ENCODE measurements around the gene ZBTB22.
A peak's percentile ranks its signal among the peaks of the same experiment; 100 is the strongest.

DNA sequence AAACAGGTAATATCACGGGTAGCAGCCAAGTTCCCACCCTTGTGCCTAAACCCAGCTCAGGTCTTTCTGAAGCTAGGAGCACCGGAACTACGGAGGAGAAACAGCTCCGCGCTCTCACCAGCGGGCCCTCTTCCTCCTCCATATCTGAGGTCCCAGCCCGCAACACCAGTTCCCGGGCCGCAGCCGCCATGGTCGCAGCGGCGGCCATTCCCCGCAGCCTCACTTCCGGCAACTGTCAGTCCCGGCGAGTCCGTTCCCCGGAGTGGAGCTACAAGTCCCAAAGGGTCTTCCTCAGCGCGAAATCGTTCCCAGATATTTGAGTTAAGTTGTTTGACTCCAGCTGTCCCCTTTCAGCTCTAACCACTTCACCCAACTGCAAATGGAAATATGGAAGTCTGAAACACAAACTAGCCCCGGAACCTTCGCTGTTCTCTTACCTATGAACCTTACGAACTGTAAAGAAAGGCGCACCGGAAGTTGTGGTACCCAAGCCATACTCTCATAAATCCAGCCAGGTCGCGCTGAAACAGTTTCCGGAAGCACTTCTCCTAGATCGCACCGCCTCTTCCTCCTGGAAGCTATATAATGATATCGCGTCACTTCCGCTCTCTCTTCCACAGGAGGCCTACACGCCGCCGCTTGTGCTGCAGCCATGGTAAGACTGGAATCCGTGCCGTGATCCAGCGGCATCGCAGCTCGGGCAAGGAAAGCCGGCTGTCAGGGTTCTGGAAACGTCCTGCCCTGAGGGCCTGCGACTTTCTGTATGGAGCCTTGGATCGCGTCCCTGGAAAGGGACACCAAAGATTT lies 45.9 kb downstream of the ZBTB22 start, which contains the start of the genes RPS18 and VPS52:
- TF ChIP-seq EZH2 (IDR thresholded peaks at IDR 0.05): no peak
- TF ChIP-seq, protein P1, sequence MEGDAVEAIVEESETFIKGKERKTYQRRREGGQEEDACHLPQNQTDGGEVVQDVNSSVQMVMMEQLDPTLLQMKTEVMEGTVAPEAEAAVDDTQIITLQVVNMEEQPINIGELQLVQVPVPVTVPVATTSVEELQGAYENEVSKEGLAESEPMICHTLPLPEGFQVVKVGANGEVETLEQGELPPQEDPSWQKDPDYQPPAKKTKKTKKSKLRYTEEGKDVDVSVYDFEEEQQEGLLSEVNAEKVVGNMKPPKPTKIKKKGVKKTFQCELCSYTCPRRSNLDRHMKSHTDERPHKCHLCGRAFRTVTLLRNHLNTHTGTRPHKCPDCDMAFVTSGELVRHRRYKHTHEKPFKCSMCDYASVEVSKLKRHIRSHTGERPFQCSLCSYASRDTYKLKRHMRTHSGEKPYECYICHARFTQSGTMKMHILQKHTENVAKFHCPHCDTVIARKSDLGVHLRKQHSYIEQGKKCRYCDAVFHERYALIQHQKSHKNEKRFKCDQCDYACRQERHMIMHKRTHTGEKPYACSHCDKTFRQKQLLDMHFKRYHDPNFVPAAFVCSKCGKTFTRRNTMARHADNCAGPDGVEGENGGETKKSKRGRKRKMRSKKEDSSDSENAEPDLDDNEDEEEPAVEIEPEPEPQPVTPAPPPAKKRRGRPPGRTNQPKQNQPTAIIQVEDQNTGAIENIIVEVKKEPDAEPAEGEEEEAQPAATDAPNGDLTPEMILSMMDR (IDR thresholded peaks at IDR 0.05 in 2 of 3, conservative IDR thresholded peaks at IDR 0.05 in 1 of 3; ENCODE audit: borderline replicate concordance in 1 of 3, insufficient read depth in 1 of 3, low read depth in 2 of 3, low read length in 2 of 3): no peak
- no peak for TF ChIP-seq RAD21 (IDR thresholded peaks at IDR 0.05; ENCODE audit: low read depth)
- no peak for TF ChIP-seq EZH2phosphoT487 (IDR thresholded peaks at IDR 0.05; ENCODE audit: borderline replicate concordance)
- TF ChIP-seq POLR2AphosphoS5 (IDR thresholded peaks at IDR 0.05; ENCODE audit: low read depth, low read length): peak; percentile 99
- no peak for TF ChIP-seq CEBPB (IDR thresholded peaks at IDR 0.05; ENCODE audit: low read depth)
- TF ChIP-seq POLR2A (IDR thresholded peaks at IDR 0.05; ENCODE audit: borderline replicate concordance, extremely low read depth, insufficient read depth, insufficient read length): peak; percentile 98
- TF ChIP-seq TCF7L2 (IDR thresholded peaks at IDR 0.05; ENCODE audit: borderline replicate concordance, extremely low read depth, insufficient read depth, insufficient read length): no peak
- no peak for TF ChIP-seq JUND (IDR thresholded peaks at IDR 0.05)
- peak; percentile 85 for TF ChIP-seq ZFX (IDR thresholded peaks at IDR 0.05)
- TF ChIP-seq, protein P2, sequence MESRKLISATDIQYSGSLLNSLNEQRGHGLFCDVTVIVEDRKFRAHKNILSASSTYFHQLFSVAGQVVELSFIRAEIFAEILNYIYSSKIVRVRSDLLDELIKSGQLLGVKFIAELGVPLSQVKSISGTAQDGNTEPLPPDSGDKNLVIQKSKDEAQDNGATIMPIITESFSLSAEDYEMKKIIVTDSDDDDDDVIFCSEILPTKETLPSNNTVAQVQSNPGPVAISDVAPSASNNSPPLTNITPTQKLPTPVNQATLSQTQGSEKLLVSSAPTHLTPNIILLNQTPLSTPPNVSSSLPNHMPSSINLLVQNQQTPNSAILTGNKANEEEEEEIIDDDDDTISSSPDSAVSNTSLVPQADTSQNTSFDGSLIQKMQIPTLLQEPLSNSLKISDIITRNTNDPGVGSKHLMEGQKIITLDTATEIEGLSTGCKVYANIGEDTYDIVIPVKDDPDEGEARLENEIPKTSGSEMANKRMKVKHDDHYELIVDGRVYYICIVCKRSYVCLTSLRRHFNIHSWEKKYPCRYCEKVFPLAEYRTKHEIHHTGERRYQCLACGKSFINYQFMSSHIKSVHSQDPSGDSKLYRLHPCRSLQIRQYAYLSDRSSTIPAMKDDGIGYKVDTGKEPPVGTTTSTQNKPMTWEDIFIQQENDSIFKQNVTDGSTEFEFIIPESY (IDR thresholded peaks at IDR 0.05; ENCODE audit: extremely low read depth, insufficient replicate concordance, low read length): peak; percentile 60
- TF ChIP-seq YY1 (IDR thresholded peaks at IDR 0.05; ENCODE audit: extremely low read depth, insufficient replicate concordance, low read depth, low read length): peak; percentile 91
- TF ChIP-seq, protein P3, sequence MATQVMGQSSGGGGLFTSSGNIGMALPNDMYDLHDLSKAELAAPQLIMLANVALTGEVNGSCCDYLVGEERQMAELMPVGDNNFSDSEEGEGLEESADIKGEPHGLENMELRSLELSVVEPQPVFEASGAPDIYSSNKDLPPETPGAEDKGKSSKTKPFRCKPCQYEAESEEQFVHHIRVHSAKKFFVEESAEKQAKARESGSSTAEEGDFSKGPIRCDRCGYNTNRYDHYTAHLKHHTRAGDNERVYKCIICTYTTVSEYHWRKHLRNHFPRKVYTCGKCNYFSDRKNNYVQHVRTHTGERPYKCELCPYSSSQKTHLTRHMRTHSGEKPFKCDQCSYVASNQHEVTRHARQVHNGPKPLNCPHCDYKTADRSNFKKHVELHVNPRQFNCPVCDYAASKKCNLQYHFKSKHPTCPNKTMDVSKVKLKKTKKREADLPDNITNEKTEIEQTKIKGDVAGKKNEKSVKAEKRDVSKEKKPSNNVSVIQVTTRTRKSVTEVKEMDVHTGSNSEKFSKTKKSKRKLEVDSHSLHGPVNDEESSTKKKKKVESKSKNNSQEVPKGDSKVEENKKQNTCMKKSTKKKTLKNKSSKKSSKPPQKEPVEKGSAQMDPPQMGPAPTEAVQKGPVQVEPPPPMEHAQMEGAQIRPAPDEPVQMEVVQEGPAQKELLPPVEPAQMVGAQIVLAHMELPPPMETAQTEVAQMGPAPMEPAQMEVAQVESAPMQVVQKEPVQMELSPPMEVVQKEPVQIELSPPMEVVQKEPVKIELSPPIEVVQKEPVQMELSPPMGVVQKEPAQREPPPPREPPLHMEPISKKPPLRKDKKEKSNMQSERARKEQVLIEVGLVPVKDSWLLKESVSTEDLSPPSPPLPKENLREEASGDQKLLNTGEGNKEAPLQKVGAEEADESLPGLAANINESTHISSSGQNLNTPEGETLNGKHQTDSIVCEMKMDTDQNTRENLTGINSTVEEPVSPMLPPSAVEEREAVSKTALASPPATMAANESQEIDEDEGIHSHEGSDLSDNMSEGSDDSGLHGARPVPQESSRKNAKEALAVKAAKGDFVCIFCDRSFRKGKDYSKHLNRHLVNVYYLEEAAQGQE (IDR thresholded peaks at IDR 0.05; ENCODE audit: low read depth): no peak
- no peak for TF ChIP-seq EGR1 (IDR thresholded peaks at IDR 0.05; ENCODE audit: low read depth)
